Neuronal stem cell (in vitro differentiated cells): ENCODE results near the gene SUGCT.

Experiments
- DNase-seq: peaks from one replicate; pipeline ENCODE4 v3.0.0-alpha.2; 2013; ENCODE audit warnings: low spot score
- H2AFZ ChIP-seq: one replicate; pipeline ENCODE4 v1.6.1; 2013; ENCODE audit warnings: mild to moderate bottlenecking, low read length, inconsistent platforms
- H2AK5ac ChIP-seq: 2 replicates; pipeline ENCODE4 v1.6.1; 2013; ENCODE audit warnings: low read depth, mild to moderate bottlenecking, inconsistent platforms, low read length, moderate library complexity, mixed read lengths
- H2BK120ac ChIP-seq: 2 replicates; pipeline ENCODE4 v1.6.1; 2013; ENCODE audit warnings: low read depth, mild to moderate bottlenecking, inconsistent platforms, low read length, moderate library complexity, mixed read lengths
- H2BK12ac ChIP-seq: one replicate; pipeline ENCODE4 v1.6.1; 2013; ENCODE audit warnings: low read length, inconsistent platforms
- H2BK15ac ChIP-seq: 2 replicates; pipeline ENCODE4 v1.6.1; 2013; ENCODE audit warnings: mild to moderate bottlenecking, low read length, inconsistent platforms, mixed read lengths
- H2BK5ac ChIP-seq: one replicate; pipeline ENCODE4 v1.6.1; 2013; ENCODE audit warnings: inconsistent platforms, mild to moderate bottlenecking, low read length, moderate library complexity
- H3K14ac ChIP-seq: one replicate; pipeline ENCODE4 v1.6.1; 2013; ENCODE audit warnings: low read length, inconsistent platforms
- H3K18ac ChIP-seq: 2 replicates; pipeline ENCODE4 v1.6.1; 2013; ENCODE audit warnings: low read length, inconsistent platforms
- H3K23ac ChIP-seq: 2 replicates; pipeline ENCODE4 v1.6.1; 2013; ENCODE audit warnings: low read depth, mild to moderate bottlenecking, mixed read lengths, low read length, inconsistent platforms; ENCODE audit not compliant: poor library complexity
- H3K27ac ChIP-seq: replicated peaks from 3 replicates; pipeline ENCODE4 v1.5.1; 2013; ENCODE audit warnings: low read length, inconsistent platforms
- H3K27me3 ChIP-seq, 3 experiments: 2 replicates each; pipeline ENCODE4 v1.6.1; 2013; ENCODE audit warnings: low read length in 3 of 3, mild to moderate bottlenecking in 2 of 3, inconsistent platforms in 1 of 3, low read depth in 1 of 3, mixed read lengths in 1 of 3, moderate library complexity in 1 of 3; ENCODE audit not compliant: control insufficient read depth in 3 of 3, insufficient read depth in 3 of 3
- H3K36me3 ChIP-seq, 2 donors: replicated peaks in 1 of 2; 2 replicates each; pipeline ENCODE4 v1.6.1; 2013; ENCODE audit warnings: low read length in 2 of 2; ENCODE audit not compliant: control insufficient read depth in 2 of 2, insufficient read depth in 2 of 2
- H3K4ac ChIP-seq: 2 replicates; pipeline ENCODE4 v1.6.1; 2013; ENCODE audit warnings: inconsistent platforms, mild to moderate bottlenecking, low read length, moderate library complexity
- H3K4me1 ChIP-seq, 2 donors: 1 replicate in 1 of 2; 2 replicates in 1 of 2; pipeline ENCODE4 v1.6.1; 2013; ENCODE audit warnings: low read length in 2 of 2, low read depth in 1 of 2; ENCODE audit not compliant: control insufficient read depth in 2 of 2, insufficient read depth in 1 of 2
- H3K4me2 ChIP-seq: one replicate; pipeline ENCODE4 v1.6.1; 2013; ENCODE audit warnings: mild to moderate bottlenecking, low read length, inconsistent platforms; ENCODE audit not compliant: insufficient read depth, poor library complexity, severe bottlenecking
- H3K4me3 ChIP-seq, 2 donors: 2 replicates each; pipeline ENCODE4 v1.5.1; 2013; ENCODE audit warnings: low read length in 2 of 2, mild to moderate bottlenecking in 2 of 2, inconsistent platforms in 1 of 2, moderate library complexity in 1 of 2
- H3K79me1 ChIP-seq: one replicate; pipeline ENCODE4 v1.6.1; 2013; ENCODE audit warnings: low read depth, mild to moderate bottlenecking, inconsistent platforms, low read length, moderate library complexity
- H3K9ac ChIP-seq: one replicate; pipeline ENCODE4 v1.6.1; 2013; ENCODE audit warnings: mild to moderate bottlenecking, low read depth, low read length, inconsistent platforms; ENCODE audit not compliant: poor library complexity
- H3K9me3 ChIP-seq, 2 donors: replicated peaks in 1 of 2; 2 replicates each; pipeline versions ENCODE3 to v1.6.1; 2013; ENCODE audit warnings: low read length in 2 of 2, mild to moderate bottlenecking in 2 of 2, inconsistent platforms in 1 of 2, low read depth in 1 of 2, mixed read lengths in 1 of 2, moderate library complexity in 1 of 2; ENCODE audit not compliant: control insufficient read depth in 2 of 2, insufficient read depth in 1 of 2
- H4K8ac ChIP-seq: one replicate; pipeline ENCODE4 v1.6.1; 2013; ENCODE audit warnings: low read depth, mild to moderate bottlenecking, inconsistent platforms, low read length, moderate library complexity
- H4K91ac ChIP-seq: one replicate; pipeline ENCODE4 v1.6.1; 2013; ENCODE audit warnings: low read length, low read depth, mild to moderate bottlenecking, inconsistent platforms; ENCODE audit not compliant: poor library complexity
- WGBS, 2 donors: extraction: QIAGEN DNeasy Blood & Tissue Kit; methylation state at CpG; one replicate each; pipeline ENCODE4 v1.1.7; 2013; ENCODE audit warnings: missing lambda C conversion rate in 2 of 2, mixed read lengths in 1 of 2; ENCODE audit not compliant: insufficient read length in 2 of 2, insufficient replicate concordance in 1 of 2; ENCODE audit errors: extremely low coverage in 2 of 2; 5-methylcytosine and 5-hydroxymethylcytosine counted together

Gene SUGCT

DNA sequence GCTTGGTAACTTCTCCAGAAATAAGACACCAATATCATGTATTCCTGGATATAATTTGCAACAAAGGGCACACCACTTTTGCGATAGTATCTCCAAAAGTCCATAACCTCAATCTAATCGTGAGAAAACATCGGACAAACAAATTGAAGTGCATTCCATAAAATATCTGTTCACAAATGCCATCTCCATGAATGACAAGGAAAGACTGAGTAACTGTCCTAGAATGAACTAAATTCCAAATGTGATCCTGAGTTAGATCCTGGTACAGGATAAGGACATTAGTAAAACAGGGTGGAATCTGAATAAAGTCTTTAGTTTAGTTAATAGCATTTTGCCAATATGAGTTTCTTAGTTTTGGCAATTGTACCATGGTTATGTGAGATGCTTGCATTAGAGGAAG, 384.2 kb downstream of the SUGCT start:
- Histone ChIP-seq H2BK120ac (no peak overlapping the region), H3K4me1 (no peaks in the 10 kb centered on the region), H2AK5ac (no peak overlapping the region), H3K23ac (no peak overlapping the region), H4K8ac (no peak overlapping the region), H3K27me3 (no peaks in the 10 kb centered on the region), H3K9ac (no peak overlapping the region), H4K91ac (no peak overlapping the region), H3K79me1 (no peaks in the 10 kb centered on the region), H2BK15ac (no peak overlapping the region), H3K4me2 (no peak overlapping the region), H3K14ac (no peak overlapping the region), H2BK5ac (no peak overlapping the region), H3K4ac (no peak overlapping the region), H2BK12ac (no peak overlapping the region), H3K18ac (no peak overlapping the region), H3K36me3 (no peaks in the 10 kb centered on the region), H3K4me3 (no peak overlapping the region), H3K27ac (no peak overlapping the region), H3K9me3 (no peaks in the 10 kb centered on the region), H2AFZ (no peak overlapping the region)
- WGBS, 2 donors: no CpG with 5 or more reads among the region's 3 CpGs
- no peak for DNase-seq

DNA sequence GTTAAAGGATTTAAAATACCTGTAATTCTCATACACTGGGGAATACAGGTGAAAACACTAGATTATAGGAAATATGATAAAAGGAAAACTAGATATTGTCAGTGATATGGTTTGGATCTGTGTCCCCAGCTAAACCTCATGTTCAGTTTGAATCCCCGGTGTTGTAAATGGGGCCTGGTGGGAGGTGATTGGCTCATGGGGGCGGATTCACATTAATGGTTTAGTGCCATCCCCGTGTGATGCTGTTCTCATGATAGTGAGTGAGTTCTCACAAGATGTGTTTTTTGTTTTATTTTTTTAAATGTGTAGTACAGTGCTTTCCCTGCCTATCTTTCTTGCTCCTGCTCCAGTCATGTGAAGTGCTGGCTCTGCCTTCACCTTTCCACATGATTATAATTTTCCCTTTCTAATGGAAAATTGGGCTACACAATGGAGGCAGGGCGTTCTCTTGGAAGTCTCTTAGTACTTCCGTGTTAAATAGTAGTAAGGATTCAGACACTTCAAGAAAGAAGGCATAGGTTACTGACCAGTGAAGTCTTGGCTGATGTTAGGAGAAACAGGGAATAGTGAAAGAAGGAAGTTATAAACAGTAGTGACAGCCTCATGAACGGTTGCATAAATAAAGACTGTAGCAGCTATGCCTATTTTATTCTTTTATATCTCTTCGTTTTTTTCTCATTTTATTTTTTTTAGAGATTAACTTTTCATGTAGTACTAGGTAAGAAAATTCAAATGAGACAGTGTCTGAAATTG, 386.4 kb downstream of the SUGCT start:
- Histone ChIP-seq H2AFZ (no peak overlapping the region), H3K4me3 (no peak overlapping the region), H3K79me1 (no peaks in the 10 kb centered on the region), H3K27ac (no peak overlapping the region), H3K27me3 (no peaks in the 10 kb centered on the region), H2BK120ac (no peak overlapping the region), H3K4ac (no peak overlapping the region), H2BK12ac (no peak overlapping the region), H3K23ac (no peak overlapping the region), H2AK5ac (no peak overlapping the region), H3K4me2 (no peak overlapping the region), H4K91ac (no peak overlapping the region), H3K4me1 (no peaks in the 10 kb centered on the region), H3K9ac (no peak overlapping the region), H2BK5ac (no peak overlapping the region), H3K36me3 (no peaks in the 10 kb centered on the region), H4K8ac (no peak overlapping the region), H3K18ac (no peak overlapping the region), H2BK15ac (no peak overlapping the region), H3K14ac (no peak overlapping the region), H3K9me3 (no peaks in the 10 kb centered on the region)
- no CpG with 5 or more reads among the region's 7 CpGs for WGBS, 2 donors
- DNase-seq: no peak

DNA sequence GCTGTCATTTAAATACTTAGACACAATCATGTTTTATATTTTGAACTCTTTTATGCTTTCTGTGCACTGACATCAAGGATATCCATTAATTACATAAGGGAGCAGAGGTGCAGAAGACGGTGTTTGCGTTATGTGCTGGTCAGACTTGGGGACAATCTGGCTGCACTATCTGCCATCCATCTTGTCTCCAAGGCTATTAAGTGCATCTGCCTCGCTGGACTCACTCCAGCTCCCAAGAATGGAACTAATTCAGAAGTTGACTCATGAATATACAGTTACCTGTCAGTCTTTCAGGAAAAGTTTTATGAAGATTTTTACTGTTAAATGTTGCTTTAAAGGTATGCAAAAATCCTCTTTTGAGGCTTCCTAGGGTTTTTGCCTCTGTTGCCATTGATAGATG, 391.0 kb downstream of the SUGCT start:
- H4K8ac ChIP-seq: no peak overlapping the region
- H3K79me1 ChIP-seq: no peaks in the 10 kb centered on the region

DNA sequence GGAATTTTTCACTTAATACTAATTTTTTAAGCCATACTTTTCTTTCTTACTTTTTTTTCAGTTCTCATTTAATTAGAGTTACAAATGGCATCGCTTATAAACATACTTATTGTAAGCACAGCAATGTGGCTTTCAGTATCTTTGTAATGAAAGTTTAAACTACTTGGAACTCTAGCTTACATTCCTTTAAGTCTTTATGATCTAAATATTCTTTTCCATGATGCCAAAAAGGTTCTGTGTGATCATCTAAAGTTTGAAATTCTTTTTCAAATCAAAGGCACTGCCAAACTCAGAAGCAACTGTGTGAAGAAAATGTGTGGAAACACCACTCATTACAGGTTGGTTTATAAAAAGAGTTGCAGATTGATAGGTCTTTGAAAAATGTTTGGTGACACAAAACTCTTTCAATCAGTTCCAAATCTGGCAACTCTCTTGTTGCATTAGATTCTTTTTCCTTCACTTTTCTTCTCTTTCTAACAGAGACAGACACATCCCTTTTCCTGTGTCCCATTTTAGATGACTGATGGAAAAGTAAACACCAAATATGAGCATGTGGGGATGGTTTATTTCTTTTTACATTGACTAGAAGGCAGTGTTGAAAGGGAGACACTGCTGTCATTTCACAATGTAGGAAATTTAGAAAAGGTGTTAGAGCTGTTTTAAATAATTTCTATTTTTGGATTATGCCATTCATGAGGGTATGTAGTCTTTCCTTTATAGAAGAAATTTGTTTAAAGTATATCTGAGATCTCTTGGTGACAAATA, 392.3 kb downstream of the SUGCT start:
- no peak overlapping the region for H2BK15ac ChIP-seq
- no peaks in the 10 kb centered on the region for H3K27me3 ChIP-seq
- H3K9ac ChIP-seq: no peak overlapping the region
- H2AK5ac ChIP-seq: no peak overlapping the region
- H3K79me1 ChIP-seq: no peaks in the 10 kb centered on the region
- no peak overlapping the region for H2BK12ac ChIP-seq
- H4K8ac ChIP-seq: no peak overlapping the region
- H3K27ac ChIP-seq: no peak overlapping the region
- H3K4ac ChIP-seq: no peak overlapping the region
- WGBS, 2 donors: no CpG with 5 or more reads among the region's 1 CpG
- H3K4me3 ChIP-seq: no peak overlapping the region
- H3K4me2 ChIP-seq: no peak overlapping the region
- H3K36me3 ChIP-seq: no peaks in the 10 kb centered on the region
- no peak overlapping the region for H2BK120ac ChIP-seq
- no peak overlapping the region for H3K23ac ChIP-seq
- no peak overlapping the region for H4K91ac ChIP-seq
- H3K9me3 ChIP-seq: no peaks in the 10 kb centered on the region
- no peak overlapping the region for H2AFZ ChIP-seq
- no peak for DNase-seq
- no peak overlapping the region for H3K18ac ChIP-seq
- no peak overlapping the region for H3K14ac ChIP-seq
- H2BK5ac ChIP-seq: no peak overlapping the region
- no peaks in the 10 kb centered on the region for H3K4me1 ChIP-seq

More for the DNA sequence above, 391.0 kb downstream of the SUGCT start:
- DNase-seq: no peak
- Histone ChIP-seq H3K9me3 (no peaks in the 10 kb centered on the region), H2BK5ac (no peak overlapping the region), H3K4me3 (no peak overlapping the region), H2BK120ac (no peak overlapping the region), H3K14ac (no peak overlapping the region), H4K91ac (no peak overlapping the region), H3K4me1 (no peaks in the 10 kb centered on the region), H3K27me3 (no peaks in the 10 kb centered on the region), H2AFZ (no peak overlapping the region), H3K4ac (no peak overlapping the region), H3K4me2 (no peak overlapping the region), H3K36me3 (no peaks in the 10 kb centered on the region), H2BK15ac (no peak overlapping the region), H2BK12ac (no peak overlapping the region), H3K23ac (no peak overlapping the region), H3K27ac (no peak overlapping the region), H3K18ac (no peak overlapping the region), H2AK5ac (no peak overlapping the region), H3K9ac (no peak overlapping the region)
- WGBS, 2 donors: no CpG with 5 or more reads among the region's 3 CpGs
